BJ (cell line): Measurements from ENCODE around the gene CELA1. TPM values are rescaled to one million over a fixed set of nuclear protein-coding genes. Genes with fewer than 3 reads are reported as not detected.
"Not testable (repeated sequence)": the region's sequence is repeated elsewhere in the genome, so short reads cannot be mapped to it uniquely, and the experiment has no call there.

Experiments
- CTCF ChIA-PET: fragments of 350-600 bp; formaldehyde crosslinking; extraction: SDS; loops from one replicate; lab custom pipeline; 2021; ENCODE audit warnings: antibody characterized with exemption, inconsistent platforms; lab: Yijun Ruan, JAX
- POLR2A ChIA-PET: fragments of 300-600 bp; sonication (Branson Sonifier 250); formaldehyde crosslinking; extraction: SDS; loops from one replicate; lab custom pipeline; 2021; ENCODE audit warnings: antibody characterized with exemption; lab: Charles Lee
- DNase-seq: peaks from one replicate; pipeline ENCODE4 v3.0.0-alpha.2; 2011; ENCODE audit warnings: low read depth
- H3K27me3 ChIP-seq: 2 replicates; pipeline ENCODE4 v1.6.0; 2011; ENCODE audit warnings: low read length; ENCODE audit not compliant: control insufficient read depth, insufficient read depth
- H3K36me3 ChIP-seq: 2 replicates; pipeline ENCODE4 v1.5.1; 2011; ENCODE audit warnings: low read length; ENCODE audit not compliant: control insufficient read depth, insufficient read depth
- H3K4me3 ChIP-seq: 2 replicates; pipeline ENCODE4 v1.5.1; 2011; ENCODE audit warnings: low read depth, mild to moderate bottlenecking, control low read depth, low read length
- CTCF ChIP-seq: IDR thresholded peaks from 2 replicates; pipeline ENCODE4 v1.5.1; 2011; ENCODE audit warnings: low read depth, mild to moderate bottlenecking, control low read depth, inconsistent platforms, low read length, moderate library complexity; ENCODE audit not compliant: insufficient read depth
- polyA plus RNA-seq: library from polyadenylated mRNA; depleted of rRNA; stranded (reverse); fragments of >200 nt; gene quantifications from 2 replicates; pipeline ENCODE4 v1.2.3, GENCODE V29; 2011

CELA1 gene
- polyA plus RNA-seq, 1 experiment, result not detected

DNA sequence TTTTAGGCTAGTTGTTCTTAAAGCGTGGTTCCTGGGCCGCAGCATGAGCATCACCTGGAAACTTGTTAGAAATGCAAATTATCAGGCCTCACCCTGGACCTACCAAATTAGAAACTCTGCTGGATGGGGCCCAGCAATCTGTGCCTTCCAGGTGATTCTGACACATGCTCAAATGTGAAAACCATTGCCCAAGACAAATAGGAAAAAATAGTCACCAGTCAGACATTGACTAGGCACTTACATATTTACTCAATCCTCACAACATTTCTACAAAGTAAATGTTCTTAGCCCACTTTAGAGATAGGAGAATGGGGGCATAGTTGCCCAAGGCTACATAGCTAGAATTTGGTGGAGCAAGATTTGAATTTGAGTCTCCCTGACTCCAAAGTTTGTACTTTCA lies 3.3 kb downstream of the CELA1 start:
- ChIA-PET POLR2A (interaction anchor here (0.5 kb wide), 1 partner anchor 350 kb away, joined by 3 read pairs; no protein-coding TSS in a partner anchor), CTCF (interaction anchor here (1.6 to 2.7 kb wide), 2 partner anchors 9 to 80 kb away, joined by 3 to 18 read pairs; no protein-coding TSS in a partner anchor)
- Histone ChIP-seq H3K36me3 (no peaks in the 10 kb centered on the region), H3K27me3 (no peaks in the 10 kb centered on the region), H3K4me3 (no peak overlapping the region)
- DNase-seq, result no peak
- no peak for TF ChIP-seq CTCF

DNA sequence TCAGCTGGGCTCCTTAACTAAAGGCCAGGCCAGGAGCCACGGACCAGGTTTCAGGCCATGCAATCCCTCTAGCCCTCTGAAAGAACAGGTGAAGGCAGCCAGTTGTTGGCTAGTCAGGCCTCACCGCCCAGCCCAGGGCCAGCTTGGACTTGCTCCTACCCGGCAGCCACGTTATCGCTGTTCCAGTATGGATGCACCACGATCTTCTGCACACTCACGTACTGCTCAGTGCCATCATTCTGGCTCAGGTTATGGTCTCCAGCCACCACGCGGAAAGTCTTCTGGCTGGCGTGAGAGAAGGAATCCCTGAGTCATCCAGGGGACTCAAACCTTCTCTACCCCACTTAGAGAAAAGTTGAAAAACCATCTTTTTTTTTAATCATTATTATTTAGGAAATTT lies 4.1 kb downstream of the CELA1 start:
- ChIA-PET CTCF (interaction anchor here (0.6 to 2.7 kb wide), 12 partner anchors 8 to 578 kb away, joined by 3 to 19 read pairs (median 6); partner anchors contain the start of gene SLC11A2), POLR2A (no interaction called here)
- no peak for DNase-seq
- TF ChIP-seq CTCF, result no peak
- Histone ChIP-seq H3K36me3 (no peaks in the 10 kb centered on the region), H3K4me3 (no peak overlapping the region), H3K27me3 (no peaks in the 10 kb centered on the region)

DNA sequence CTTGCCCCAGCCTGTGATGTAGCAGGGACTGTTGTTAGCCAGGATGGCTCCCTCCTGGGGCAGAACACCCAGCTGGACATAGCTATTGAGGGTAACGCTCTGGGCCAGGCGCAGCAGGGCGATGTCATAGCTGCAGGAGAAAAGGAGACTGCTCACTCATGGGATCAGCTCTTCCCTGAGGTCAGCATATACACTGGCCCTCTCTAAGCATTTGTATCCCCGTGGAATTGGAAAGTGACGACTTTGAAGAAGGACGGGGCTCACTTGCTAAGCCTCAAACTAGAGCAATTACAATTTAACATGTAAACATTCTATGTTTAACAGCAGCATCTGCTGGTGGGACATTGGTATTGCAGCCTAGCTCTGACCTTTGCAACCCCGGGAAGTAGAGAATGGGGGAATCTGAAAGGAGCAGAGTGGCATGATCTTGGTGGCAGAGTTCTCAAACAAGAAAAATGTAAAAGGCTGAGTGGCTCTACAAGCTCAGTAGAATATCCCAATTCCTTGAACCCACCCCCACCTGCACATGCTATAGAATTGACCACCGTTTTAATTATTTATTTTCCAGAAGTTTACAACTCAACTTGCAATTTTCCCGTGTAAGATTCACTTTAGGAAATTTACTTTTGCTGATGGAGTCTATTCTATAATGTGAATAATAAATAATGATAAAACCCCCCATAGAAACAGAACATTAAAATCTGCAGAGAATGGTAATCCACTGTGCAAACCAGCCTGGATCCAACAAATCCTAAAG lies 5.0 kb downstream of the CELA1 start:
- TF ChIP-seq CTCF, result peak; percentile 98
- POLR2A ChIA-PET, result no interaction called here
- H3K4me3 ChIP-seq, result no peak overlapping the region

GRCh38 chr12:51339750-51340149 lies 6.7 kb downstream of the CELA1 start:
- POLR2A ChIA-PET, result no interaction called here
- CTCF ChIA-PET, result interaction anchor here (1.4 to 2.4 kb wide), 5 partner anchors 8 to 88 kb away, joined by 3 to 35 read pairs (median 15); partner anchors contain the start of gene SMAGP
- no peak for TF ChIP-seq CTCF
- Histone ChIP-seq H3K36me3 (no peaks in the 10 kb centered on the region), H3K4me3 (no peak overlapping the region), H3K27me3 (no peaks in the 10 kb centered on the region)
- DNase-seq, result no peak

More for the DNA sequence above, 5.0 kb downstream of the CELA1 start:
- Histone ChIP-seq H3K27me3 (no peaks in the 10 kb centered on the region), H3K36me3 (no peaks in the 10 kb centered on the region)
- peak; percentile 28 for DNase-seq
- CTCF ChIA-PET, result interaction anchor here (0.6 to 2.7 kb wide), 51 partner anchors 9 to 1000 kb away, joined by 3 to 35 read pairs (median 4); partner anchors contain the start of genes CSRNP2, POU6F1, SLC11A2 and SMAGP

DNA sequence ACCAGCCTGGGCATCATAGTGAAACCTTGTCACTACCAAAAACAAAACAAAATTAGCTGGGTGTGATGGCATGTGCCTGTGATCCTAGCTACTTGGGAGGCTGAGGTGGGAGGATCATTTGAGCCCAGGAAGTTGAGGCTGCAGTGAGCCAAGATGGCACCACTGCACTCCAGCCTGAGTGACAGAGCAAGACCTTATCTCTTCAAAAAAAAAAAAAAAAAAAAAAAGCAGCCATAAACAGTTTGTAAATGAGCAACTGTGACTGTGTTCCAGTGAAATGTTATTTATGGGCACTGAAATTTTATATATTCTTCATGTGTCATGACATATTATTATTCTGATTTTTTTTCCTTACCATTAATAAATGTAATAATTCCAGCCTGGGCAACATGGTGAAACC lies 9.1 kb downstream of the CELA1 start:
- DNase-seq, H3K4me3 ChIP-seq, H3K36me3 ChIP-seq, H3K27me3 ChIP-seq, POLR2A ChIA-PET: not testable (repeated sequence)
- CTCF ChIA-PET, result interaction anchor here (0.6 to 1.0 kb wide), 2 partner anchors 68 to 538 kb away, joined by 3 to 4 read pairs; no protein-coding TSS in a partner anchor
